Calu3 (cell line): ENCODE data around the gene GALR1. TPM values are rescaled to one million over a fixed set of nuclear protein-coding genes. Genes with fewer than 3 reads are reported as not detected.

Source experiments
- BruUV-seq: library from RNA; stranded (reverse); fragments of 400-500 nt; replicated peaks from 2 replicates; lab custom pipeline; 2021; lab: Mats Ljungman, UMichigan
- CTCF ChIA-PET: fragments of 300-600 bp; sonication (Branson Sonifier 250); formaldehyde crosslinking; loops from one replicate; lab custom pipeline; 2022; ENCODE audit warnings: antibody characterized with exemption; lab: Charles Lee
- DNase-seq: peaks from one replicate; pipeline ENCODE4 v3.0.0; 2022
- H3K27ac Mint-ChIP-seq: one replicate; pipeline ENCODE4 v1.8.0; 2022; ENCODE audit warnings: mixed read lengths; ENCODE audit not compliant: unreplicated experiment
- H3K27me3 Mint-ChIP-seq: one replicate; pipeline ENCODE4 v1.8.0; 2022; ENCODE audit warnings: mixed read lengths; ENCODE audit not compliant: unreplicated experiment
- H3K36me3 Mint-ChIP-seq: one replicate; pipeline ENCODE4 v1.8.0; 2022; ENCODE audit warnings: mild to moderate bottlenecking, moderate library complexity, mixed read lengths; ENCODE audit not compliant: insufficient read depth, unreplicated experiment
- H3K4me1 Mint-ChIP-seq: one replicate; pipeline ENCODE4 v1.8.0; 2022; ENCODE audit warnings: mild to moderate bottlenecking, low read depth, mixed read lengths; ENCODE audit not compliant: unreplicated experiment
- H3K4me3 Mint-ChIP-seq: one replicate; pipeline ENCODE4 v1.8.0; 2022; ENCODE audit warnings: mild to moderate bottlenecking, low read depth, moderate library complexity, mixed read lengths; ENCODE audit not compliant: unreplicated experiment
- H3K9me3 Mint-ChIP-seq: one replicate; pipeline ENCODE4 v1.8.0; 2022; ENCODE audit warnings: low read depth, mixed read lengths; ENCODE audit not compliant: unreplicated experiment
- CTCF ChIP-seq: fragments of 200-600 bp; IDR thresholded peaks from one replicate; pipeline ENCODE4 v1.8.0; 2022; ENCODE audit warnings: antibody characterized with exemption; ENCODE audit not compliant: unreplicated experiment
- intact Hi-C: fragments of 100-400 bp; cut with micrococcal nuclease; formaldehyde crosslinking; loops from one replicate; pipeline ENCODE4 v1.10.0; 2022; ENCODE audit not compliant: unreplicated experiment
- total RNA-seq: library from RNA; stranded (reverse); gene quantifications from 2 replicates; pipeline ENCODE4 v1.2.3, GENCODE V29; 2022

GALR1 gene
- total RNA-seq, 1 experiment from 2014 or later = not detected

DNA sequence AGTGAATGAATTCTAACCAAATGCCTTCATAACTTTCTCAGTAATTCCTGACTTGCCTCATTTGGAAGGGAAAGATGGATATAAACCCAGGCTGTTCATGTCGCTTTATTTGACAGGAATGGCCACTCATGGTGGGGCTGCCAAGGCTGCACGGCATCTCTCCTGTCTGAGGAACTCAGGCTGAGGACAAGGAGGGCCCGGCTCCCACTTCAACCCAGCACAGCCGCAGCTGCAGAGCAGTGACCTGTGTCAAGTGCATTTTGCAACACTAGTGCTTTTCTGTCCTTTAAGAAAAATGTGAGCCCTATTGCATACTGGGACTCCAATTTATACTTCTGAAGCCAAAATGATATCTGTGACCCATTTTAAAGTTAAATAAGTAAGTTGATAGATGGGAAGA is 45.8 kb upstream of the GALR1 start:
- no peak for TF ChIP-seq CTCF
- Mint-ChIP-seq H3K27me3 (peaks cover 47% of the 10 kb centered on the region), H3K27ac (no peak overlapping the region), H3K36me3 (no peaks in the 10 kb centered on the region), H3K4me3 (no peak overlapping the region), H3K4me1 (peaks cover 13% of the 10 kb centered on the region), H3K9me3 (no peaks in the 10 kb centered on the region)
- DNase-seq = no peak
- intact Hi-C loops = no loop called here
- CTCF ChIA-PET = no interaction called here
- BruUV-seq = no TSS peak

- H3K4me3 Mint-ChIP-seq = no peak overlapping the region
- no peaks in the 10 kb centered on the region for H3K9me3 Mint-ChIP-seq
- peaks cover 20% of the 10 kb centered on the region for H3K4me1 Mint-ChIP-seq
- no TSS peak for BruUV-seq
- H3K27me3 Mint-ChIP-seq = peaks cover 34% of the 10 kb centered on the region
- H3K27ac Mint-ChIP-seq = no peak overlapping the region
- TF ChIP-seq CTCF = no peak
- intact Hi-C loops = loop anchor here (2.0 to 5.0 kb wide), 2 partner anchors 138 to 151 kb away; no protein-coding TSS in a partner anchor
- CTCF ChIA-PET = no interaction called here
- peaks cover 3% of the 10 kb centered on the region for H3K36me3 Mint-ChIP-seq
- DNase-seq = no peak
Measured at GRCh38 chr18:77205769-77206168, 43.9 kb upstream of the GALR1 start.

DNA sequence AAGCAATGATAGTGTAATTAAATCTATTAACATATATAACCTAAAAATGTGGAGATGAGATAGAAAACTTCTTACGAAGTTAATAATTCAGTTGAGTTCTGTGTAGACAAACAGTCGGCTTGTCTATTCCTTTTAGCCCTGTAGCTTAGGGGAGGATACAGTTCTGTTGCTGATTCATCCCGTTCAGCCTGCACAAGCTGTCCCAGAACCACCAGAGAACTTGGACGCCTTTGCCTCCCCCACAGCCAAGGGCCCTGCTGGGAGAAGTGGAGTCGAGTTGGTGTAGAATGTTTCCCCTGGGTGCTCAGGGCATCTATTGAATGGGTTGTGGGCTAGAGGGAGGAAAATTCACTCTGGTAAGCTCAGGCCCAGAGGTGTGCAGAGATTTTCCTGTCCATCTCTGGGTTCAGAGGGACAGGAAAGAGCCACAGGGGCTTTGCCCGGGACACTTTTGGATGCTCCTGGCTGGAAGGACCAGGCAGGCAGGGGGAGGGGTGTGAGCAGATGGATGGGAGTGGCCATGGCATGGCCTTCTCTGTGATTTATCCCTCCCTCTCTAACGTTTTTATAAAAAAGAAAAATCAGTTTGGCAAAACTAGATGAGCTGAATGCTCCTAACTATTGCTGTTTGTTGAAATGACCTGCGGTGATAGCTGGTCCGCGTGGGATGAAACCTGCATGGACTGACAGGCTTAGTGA is 42.8 kb upstream of the GALR1 start:
- no peaks in the 10 kb centered on the region for H3K9me3 Mint-ChIP-seq
- peaks cover 20% of the 10 kb centered on the region for H3K4me1 Mint-ChIP-seq
- TF ChIP-seq CTCF = no peak
- no TSS peak for BruUV-seq
- CTCF ChIA-PET = interaction anchor here (0.6 to 1.4 kb wide), 7 partner anchors 9 to 157 kb away, joined by 3 to 7 read pairs (median 3); partner anchors contain the start of gene MBP
- H3K4me3 Mint-ChIP-seq = no peak overlapping the region
- H3K36me3 Mint-ChIP-seq = peaks cover 3% of the 10 kb centered on the region
- no peak for DNase-seq
- H3K27ac Mint-ChIP-seq = no peak overlapping the region
- H3K27me3 Mint-ChIP-seq = peaks cover 34% of the 10 kb centered on the region
- intact Hi-C loops = loop anchor here (1.0 to 5.0 kb wide), 3 partner anchors 140 to 207 kb away; no protein-coding TSS in a partner anchor

GRCh38 chr18:77207540-77207939 is 42.1 kb upstream of the GALR1 start:
- H3K27ac Mint-ChIP-seq = no peak overlapping the region
- TF ChIP-seq CTCF = peak; percentile 98
- BruUV-seq = no TSS peak
- H3K27me3 Mint-ChIP-seq = peaks cover 27% of the 10 kb centered on the region
- no peaks in the 10 kb centered on the region for H3K9me3 Mint-ChIP-seq
- DNase-seq = peak; percentile 87
- peaks cover 3% of the 10 kb centered on the region for H3K36me3 Mint-ChIP-seq
- CTCF ChIA-PET = interaction anchor here (0.6 to 1.4 kb wide), 13 partner anchors 10 to 157 kb away, joined by 3 to 7 read pairs (median 3); partner anchors contain the start of gene MBP
- H3K4me3 Mint-ChIP-seq = no peak overlapping the region
- H3K4me1 Mint-ChIP-seq = peaks cover 20% of the 10 kb centered on the region
- intact Hi-C loops = loop anchor here (1.0 to 5.0 kb wide), 3 partner anchors 140 to 207 kb away; no protein-coding TSS in a partner anchor
